AG04450 (cell line): ENCODE measurements around the gene TAF6. TPM values are rescaled to one million over a fixed set of nuclear protein-coding genes. Genes with fewer than 3 reads are reported as not detected.

Experiments
- CTCF ChIA-PET: fragments of 300-600, 350-600 bp; formaldehyde crosslinking; extraction: SDS; loops from one replicate; lab custom pipeline; 2022; ENCODE audit warnings: antibody characterized with exemption, inconsistent platforms; lab: Charles Lee
- POLR2A ChIA-PET: fragments of 350-600 bp; formaldehyde crosslinking; extraction: SDS; loops from one replicate; lab custom pipeline; 2021; ENCODE audit warnings: antibody characterized with exemption, inconsistent platforms; lab: Yijun Ruan, JAX
- DNase-seq: peaks from one replicate; pipeline ENCODE4 v3.0.0-alpha.2; 2011; ENCODE audit warnings: low read depth, low spot score
- H3K27ac ChIP-seq: one replicate; pipeline ENCODE4 v1.5.1; 2012; ENCODE audit warnings: low read depth, low read length, control low read depth
- H3K27me3 ChIP-seq: one replicate; pipeline ENCODE4 v1.6.0; 2012; ENCODE audit warnings: low read length; ENCODE audit not compliant: control insufficient read depth, insufficient read depth
- H3K4me3 ChIP-seq: 2 replicates; pipeline ENCODE4 v1.5.1; 2011; ENCODE audit warnings: mild to moderate bottlenecking, low read depth, low read length, control low read depth
- H3K9me3 ChIP-seq: 2 replicates; pipeline ENCODE4 v1.5.1; 2012; ENCODE audit warnings: low read length; ENCODE audit not compliant: control insufficient read depth, insufficient read depth
- CTCF ChIP-seq: IDR thresholded peaks from 2 replicates; pipeline ENCODE4 v1.5.1; 2011; ENCODE audit warnings: low read depth, low read length, control low read depth, inconsistent platforms
- polyA plus RNA-seq: library from polyadenylated mRNA; depleted of rRNA; stranded (reverse); fragments of >200 nt; gene quantifications from 2 replicates; pipeline ENCODE4 v1.2.3, GENCODE V29; 2011

The TAF6 gene
- polyA plus RNA-seq, 1 experiment: 28.2 TPM

GRCh38 chr7:100065452-100066186, 53.5 kb downstream of the TAF6 start:
- H3K9me3 ChIP-seq: peaks cover 33% of the 10 kb centered on the region
- no peak overlapping the region for H3K4me3 ChIP-seq
- H3K27me3 ChIP-seq: no peaks in the 10 kb centered on the region
- ChIA-PET POLR2A (no interaction called here), CTCF (interaction anchor here (1.0 kb wide), 1 partner anchor 13 kb away, joined by 3 read pairs; no protein-coding TSS in a partner anchor)
- no peak overlapping the region for H3K27ac ChIP-seq
- TF ChIP-seq CTCF: no peak
- peak; percentile 72 for DNase-seq

- CTCF ChIA-PET: interaction anchor here (1.9 to 2.5 kb wide), 2 partner anchors 11 to 18 kb away, joined by 8 to 13 read pairs; no protein-coding TSS in a partner anchor
- TF ChIP-seq CTCF: no peak
- Histone ChIP-seq H3K27ac (no peak overlapping the region), H3K4me3 (no peak overlapping the region), H3K27me3 (no peaks in the 10 kb centered on the region), H3K9me3 (peaks cover 19% of the 10 kb centered on the region)
- POLR2A ChIA-PET: interaction anchor here (0.5 to 0.9 kb wide), 2 partner anchors 18 to 429 kb away, joined by 3 read pairs; no protein-coding TSS in a partner anchor
- DNase-seq: no peak
These were observed 55.0 kb downstream of the TAF6 start for GRCh38 chr7:100064162-100064561.

- no peak overlapping the region for H3K4me3 ChIP-seq
- CTCF ChIA-PET: interaction anchor here (0.6 to 2.5 kb wide), 4 partner anchors 10 to 558 kb away, joined by 4 to 13 read pairs (median 8); no protein-coding TSS in a partner anchor
- DNase-seq: no peak
- peaks cover 12% of the 10 kb centered on the region for H3K9me3 ChIP-seq
- no peak overlapping the region for H3K27ac ChIP-seq
- POLR2A ChIA-PET: interaction anchor here (0.9 kb wide), 1 partner anchor 19 kb away, joined by 3 read pairs; no protein-coding TSS in a partner anchor
- TF ChIP-seq CTCF: no peak
- no peaks in the 10 kb centered on the region for H3K27me3 ChIP-seq
These were observed 55.8 kb downstream of the TAF6 start for GRCh38 chr7:100063376-100063775.

- DNase-seq: no peak
- POLR2A ChIA-PET: no interaction called here
- Histone ChIP-seq H3K9me3 (peaks cover 8% of the 10 kb centered on the region; the same call in 1 of the 2 replicates), H3K27me3 (no peaks in the 10 kb centered on the region), H3K27ac (no peak overlapping the region), H3K4me3 (no peak overlapping the region)
- TF ChIP-seq CTCF: no peak
- CTCF ChIA-PET: interaction anchor here (0.6 to 2.5 kb wide), 3 partner anchors 21 to 74 kb away, joined by 3 to 13 read pairs (median 6); no protein-coding TSS in a partner anchor
These were observed 57.5 kb downstream of the TAF6 start for GRCh38 chr7:100061518-100062193.
